Tibial nerve (tissue), 4 donors: Measurements from ENCODE around the gene OPN5. TPM values are rescaled to one million over a fixed set of nuclear protein-coding genes. Genes with fewer than 3 reads are reported as not detected.

Source experiments
- DNase-seq, 2 donors: peaks; one replicate each; pipeline ENCODE4 v3.0.0-alpha.2; 2019; ENCODE audit warnings: low spot score in 2 of 2
- H3K27ac ChIP-seq, 4 donors: fragments of 200-600 bp; sonication (generic) in 3 of 4; one replicate each; pipeline ENCODE4 v1.5.1; 2017 to 2019; ENCODE audit warnings: mild to moderate bottlenecking in 1 of 4
- H3K27me3 ChIP-seq, 2 donors: fragments of 200-600 bp; sonication (generic) in 1 of 2; one replicate each; pipeline versions ENCODE4 v1.5.1 to v1.6.0; 2017 to 2019
- H3K36me3 ChIP-seq, 3 donors: fragments of 200-600 bp; sonication (generic); one replicate each; pipeline ENCODE4 v1.5.1; 2018 to 2019
- H3K4me1 ChIP-seq, 4 donors: fragments of 200-600 bp; sonication (generic) in 3 of 4; one replicate each; pipeline ENCODE4 v1.5.1; 2017 to 2019
- H3K4me3 ChIP-seq, 4 donors: fragments of 200-600 bp; sonication (generic) in 3 of 4; one replicate each; pipeline ENCODE4 v1.5.1; 2017 to 2019; ENCODE audit warnings: mild to moderate bottlenecking in 1 of 4, moderate library complexity in 1 of 4
- H3K9me3 ChIP-seq, 4 donors: fragments of 200-600 bp; sonication (generic) in 3 of 4; one replicate each; pipeline ENCODE4 v1.5.1; 2017 to 2019
- EP300 ChIP-seq, 2 donors: sonication (generic); formaldehyde crosslinking; IDR thresholded peaks; one replicate each; pipeline ENCODE4 v1.6.1; 2017; ENCODE audit warnings: antibody characterized with exemption in 2 of 2, mild to moderate bottlenecking in 1 of 2
- POLR2A ChIP-seq, 2 donors: fragments of 450-650 bp; IDR thresholded peaks; one replicate each; pipeline ENCODE4 v1.6.1; 2017; ENCODE audit warnings: antibody characterized with exemption in 2 of 2, mild to moderate bottlenecking in 2 of 2, moderate library complexity in 2 of 2
- WGBS, 2 donors: methylation state at CpG; one replicate each; pipeline ENCODE4 v1.1.5; 2018; 5-methylcytosine and 5-hydroxymethylcytosine counted together
- total RNA-seq, 4 donors: library from RNA; depleted of rRNA; stranded (reverse); fragments of >200 nt; gene quantifications; one replicate each; pipeline ENCODE4 v1.1.0, GENCODE V29; 2016
- TF ChIP-seq, protein P1 (sequence below), 5 experiments: fragments of 200-600 bp in 3 of 5; fragments of 450-650 bp in 2 of 5; sonication (generic) in 3 of 5; IDR thresholded peaks; one replicate each; pipeline ENCODE4 v1.5.1; 2016 to 2019; ENCODE audit warnings: antibody characterized with exemption in 5 of 5, mild to moderate bottlenecking in 3 of 5, moderate library complexity in 2 of 5

The OPN5 gene
- total RNA-seq, 4 donors from 2014 or later, result not detected

DNA sequence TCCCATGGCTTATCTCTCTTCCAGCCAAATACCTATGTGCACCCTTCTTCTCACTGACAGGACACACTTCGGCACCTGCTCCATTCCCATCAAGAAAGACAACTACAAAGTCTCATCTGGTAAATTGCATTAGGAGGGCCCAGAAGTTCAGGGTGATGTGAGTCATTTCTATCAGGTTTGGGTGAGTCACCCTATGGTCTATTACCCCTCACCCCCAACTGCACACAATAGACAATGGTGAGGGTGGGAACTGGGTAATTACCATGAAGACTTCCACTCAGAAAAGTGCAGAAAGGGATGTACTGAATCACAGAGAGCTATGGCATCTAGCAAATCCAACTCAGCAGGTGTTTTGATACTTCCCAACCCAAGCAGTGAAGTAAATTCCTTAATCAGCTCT, 54.8 kb downstream of the OPN5 start:
- Histone ChIP-seq H3K4me3 (no peak overlapping the region), H3K36me3 (no peaks in the 10 kb centered on the region), H3K27me3 (no peaks in the 10 kb centered on the region), H3K4me1 (peaks cover 0 to 5% (median 0%) of the 10 kb centered on the region in 4 donors), H3K27ac (no peak overlapping the region), H3K9me3 (no peaks in the 10 kb centered on the region)
- DNase-seq, result no peak
- no peak for TF ChIP-seq EP300 (IDR thresholded peaks at IDR 0.05)
- TF ChIP-seq, protein P1, sequence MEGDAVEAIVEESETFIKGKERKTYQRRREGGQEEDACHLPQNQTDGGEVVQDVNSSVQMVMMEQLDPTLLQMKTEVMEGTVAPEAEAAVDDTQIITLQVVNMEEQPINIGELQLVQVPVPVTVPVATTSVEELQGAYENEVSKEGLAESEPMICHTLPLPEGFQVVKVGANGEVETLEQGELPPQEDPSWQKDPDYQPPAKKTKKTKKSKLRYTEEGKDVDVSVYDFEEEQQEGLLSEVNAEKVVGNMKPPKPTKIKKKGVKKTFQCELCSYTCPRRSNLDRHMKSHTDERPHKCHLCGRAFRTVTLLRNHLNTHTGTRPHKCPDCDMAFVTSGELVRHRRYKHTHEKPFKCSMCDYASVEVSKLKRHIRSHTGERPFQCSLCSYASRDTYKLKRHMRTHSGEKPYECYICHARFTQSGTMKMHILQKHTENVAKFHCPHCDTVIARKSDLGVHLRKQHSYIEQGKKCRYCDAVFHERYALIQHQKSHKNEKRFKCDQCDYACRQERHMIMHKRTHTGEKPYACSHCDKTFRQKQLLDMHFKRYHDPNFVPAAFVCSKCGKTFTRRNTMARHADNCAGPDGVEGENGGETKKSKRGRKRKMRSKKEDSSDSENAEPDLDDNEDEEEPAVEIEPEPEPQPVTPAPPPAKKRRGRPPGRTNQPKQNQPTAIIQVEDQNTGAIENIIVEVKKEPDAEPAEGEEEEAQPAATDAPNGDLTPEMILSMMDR (IDR thresholded peaks at IDR 0.05), result no peak
- TF ChIP-seq POLR2A (IDR thresholded peaks at IDR 0.05), result no peak
- 86 to 100% methylated on average over 1 of the region's 1 CpG for WGBS, 2 donors

DNA sequence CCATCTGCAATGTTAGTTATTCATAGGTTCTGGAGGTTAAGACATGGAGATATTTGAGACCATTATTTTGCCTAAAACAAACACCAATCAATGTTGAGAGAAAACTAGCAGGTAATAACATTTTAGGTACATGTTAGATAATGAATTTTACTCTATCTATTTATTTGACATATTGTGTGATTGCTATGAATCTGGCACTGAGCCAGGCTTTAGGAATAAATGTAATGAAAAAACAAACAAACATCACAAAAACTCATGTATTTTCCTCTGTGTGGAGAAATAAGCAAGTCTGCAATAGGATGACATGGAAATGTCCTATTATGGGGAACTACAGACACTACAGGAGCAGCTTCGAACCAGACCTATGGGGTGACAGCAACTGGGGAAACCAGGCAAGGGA, 57.8 kb downstream of the OPN5 start:
- no peaks in the 10 kb centered on the region for H3K27me3 ChIP-seq
- no peaks in the 10 kb centered on the region for H3K9me3 ChIP-seq
- H3K4me3 ChIP-seq, result no peak overlapping the region
- no peaks in the 10 kb centered on the region for H3K36me3 ChIP-seq
- TF ChIP-seq POLR2A (IDR thresholded peaks at IDR 0.05), result no peak
- TF ChIP-seq EP300 (IDR thresholded peaks at IDR 0.05), result no peak
- TF ChIP-seq, protein P1 (IDR thresholded peaks at IDR 0.05), result no peak
- no peak overlapping the region for H3K27ac ChIP-seq
- peaks cover 0 to 5% (median 0%) of the 10 kb centered on the region in 4 donors for H3K4me1 ChIP-seq
- no peak for DNase-seq
- WGBS, 2 donors, result 81 to 84% methylated on average over 1 of the region's 1 CpG

DNA sequence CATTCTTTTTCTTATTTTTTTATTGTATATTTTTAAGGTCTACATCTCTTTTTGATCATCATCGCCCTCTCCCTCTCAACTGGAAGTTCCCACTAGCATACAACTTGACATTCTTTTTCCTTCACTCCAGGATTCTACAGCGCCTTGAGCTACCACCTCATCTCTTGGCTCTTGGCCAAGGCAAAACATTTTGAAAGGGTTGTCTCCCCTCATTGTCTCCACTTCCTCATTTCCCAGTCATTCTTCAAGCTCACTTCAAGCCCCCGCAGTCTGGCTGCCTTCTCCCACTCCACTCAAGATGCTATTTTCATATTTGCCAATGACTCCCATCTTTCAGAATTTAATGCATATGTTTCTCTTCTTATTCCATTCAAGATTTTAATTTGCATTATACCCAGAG, 63.0 kb downstream of the OPN5 start:
- WGBS, 2 donors, result 85 to 88% methylated on average over 3 of the region's 3 CpGs
- Histone ChIP-seq H3K4me1 (peaks cover 0 to 5% (median 0%) of the 10 kb centered on the region in 4 donors), H3K4me3 (no peak overlapping the region), H3K27ac (no peak overlapping the region), H3K36me3 (no peaks in the 10 kb centered on the region), H3K27me3 (no peaks in the 10 kb centered on the region), H3K9me3 (no peaks in the 10 kb centered on the region)
- TF ChIP-seq, protein P1 (IDR thresholded peaks at IDR 0.05), result no peak
- no peak for TF ChIP-seq POLR2A (IDR thresholded peaks at IDR 0.05)
- TF ChIP-seq EP300 (IDR thresholded peaks at IDR 0.05), result no peak
- DNase-seq, result no peak

DNA sequence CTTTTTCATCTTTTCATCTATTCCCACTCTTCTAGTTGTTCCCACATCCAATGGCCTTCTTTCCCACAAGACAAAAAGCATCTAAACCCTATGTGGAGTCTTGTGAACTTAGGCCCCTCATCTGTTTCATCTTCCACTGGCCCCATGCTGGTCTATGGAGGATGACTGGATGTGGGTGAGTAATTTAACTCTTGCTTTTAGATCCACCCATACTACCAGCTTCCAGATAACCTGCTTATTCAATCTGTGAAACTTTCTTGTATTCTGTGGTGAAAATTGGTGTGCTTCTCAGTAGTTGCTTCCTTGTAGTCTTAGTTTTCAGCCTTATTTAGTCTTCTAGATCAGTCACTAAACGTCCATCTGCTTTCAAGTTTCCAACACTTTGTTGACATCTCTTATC, 64.9 kb downstream of the OPN5 start:
- TF ChIP-seq, protein P1 (IDR thresholded peaks at IDR 0.05), result no peak
- TF ChIP-seq POLR2A (IDR thresholded peaks at IDR 0.05) (no peak), EP300 (IDR thresholded peaks at IDR 0.05) (no peak)
- 86 to 95% methylated on average over 1 of the region's 1 CpG for WGBS, 2 donors
- Histone ChIP-seq H3K4me1 (no peaks in the 10 kb centered on the region), H3K4me3 (no peak overlapping the region), H3K27me3 (no peaks in the 10 kb centered on the region), H3K36me3 (no peaks in the 10 kb centered on the region), H3K27ac (no peak overlapping the region), H3K9me3 (no peaks in the 10 kb centered on the region)
- no peak for DNase-seq

DNA sequence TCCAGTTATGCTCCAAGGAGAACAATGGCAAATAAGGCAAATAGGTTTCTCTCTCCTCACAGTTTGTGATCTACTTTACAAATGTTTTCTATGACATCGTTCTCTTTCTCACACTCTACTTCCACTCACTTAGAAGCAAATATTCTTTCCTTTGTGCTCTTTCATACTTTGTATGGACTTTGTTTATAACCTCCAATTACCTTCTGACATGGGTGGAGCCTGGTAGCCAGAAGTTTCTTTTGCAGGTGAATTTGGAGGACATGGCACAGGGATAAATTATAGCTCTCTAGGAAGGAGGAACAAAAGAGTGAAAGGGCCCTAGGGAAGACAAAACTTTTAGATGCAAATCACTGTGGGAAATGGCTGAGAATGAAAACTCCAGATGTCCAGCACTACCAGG, 69.3 kb downstream of the OPN5 start:
- Histone ChIP-seq H3K4me1 (no peaks in the 10 kb centered on the region), H3K4me3 (no peak overlapping the region), H3K36me3 (no peaks in the 10 kb centered on the region), H3K27ac (no peak overlapping the region), H3K27me3 (no peaks in the 10 kb centered on the region), H3K9me3 (no peaks in the 10 kb centered on the region)
- DNase-seq, result no peak
- WGBS, 2 donors, result 77 to 79% methylated on average over 1 of the region's 1 CpG
- TF ChIP-seq, protein P1 (IDR thresholded peaks at IDR 0.05), result no peak
- TF ChIP-seq POLR2A (IDR thresholded peaks at IDR 0.05), result no peak
- TF ChIP-seq EP300 (IDR thresholded peaks at IDR 0.05), result no peak
